Bone marrow (tissue), 2 donors: Measurements from ENCODE around the gene RPP25.
A peak's percentile ranks its signal among the peaks of the same experiment; 100 is the strongest.
"Not testable (repeated sequence)": the region's sequence is repeated elsewhere in the genome, so short reads cannot be mapped to it uniquely, and the experiment has no call there.

Experiments
- DNase-seq, 2 donors: peaks; one replicate each; lab custom pipeline; 2025; lab: John Stamatoyannopoulos, UW

Gene RPP25

DNA sequence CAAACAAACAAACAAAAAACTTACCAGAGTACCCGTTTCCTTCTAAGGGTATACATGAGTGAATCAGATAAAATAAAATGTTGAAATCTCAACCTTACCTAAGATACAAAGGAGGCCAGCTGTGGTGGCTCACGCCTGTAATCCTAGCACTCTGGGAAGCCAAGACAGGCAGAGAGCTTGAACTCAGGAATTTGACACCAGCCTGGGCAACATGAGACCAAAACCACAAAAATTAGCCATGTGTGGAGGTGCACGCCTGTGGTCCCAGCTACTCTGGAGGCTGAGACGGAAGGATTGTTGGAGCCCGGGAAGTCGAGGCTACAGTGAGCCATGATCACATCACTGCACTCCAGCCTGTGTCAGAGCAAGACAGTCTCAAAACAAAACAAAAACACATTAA, 38.9 kb downstream of the RPP25 start:
- no peak for DNase-seq

DNA sequence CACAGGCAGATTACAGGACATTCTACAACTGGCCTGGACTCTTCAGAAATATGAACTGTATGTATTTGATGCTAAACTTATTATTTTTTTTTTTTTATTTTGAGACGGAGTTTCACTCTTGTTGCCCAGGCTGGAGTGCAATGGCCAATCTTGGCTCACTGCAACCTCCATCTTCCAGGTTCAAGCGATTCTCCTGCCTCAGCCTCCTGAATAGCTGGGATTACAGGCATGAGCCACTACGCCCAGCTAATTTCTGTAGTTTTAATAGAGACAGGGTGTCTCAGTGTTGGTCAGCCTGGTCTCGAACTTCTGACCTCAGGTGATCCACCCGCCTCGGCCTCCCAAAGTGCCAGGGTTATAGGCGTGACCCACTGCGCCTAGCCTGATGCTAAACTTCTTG, 42.8 kb downstream of the RPP25 start:
- not testable (repeated sequence) for DNase-seq

DNA sequence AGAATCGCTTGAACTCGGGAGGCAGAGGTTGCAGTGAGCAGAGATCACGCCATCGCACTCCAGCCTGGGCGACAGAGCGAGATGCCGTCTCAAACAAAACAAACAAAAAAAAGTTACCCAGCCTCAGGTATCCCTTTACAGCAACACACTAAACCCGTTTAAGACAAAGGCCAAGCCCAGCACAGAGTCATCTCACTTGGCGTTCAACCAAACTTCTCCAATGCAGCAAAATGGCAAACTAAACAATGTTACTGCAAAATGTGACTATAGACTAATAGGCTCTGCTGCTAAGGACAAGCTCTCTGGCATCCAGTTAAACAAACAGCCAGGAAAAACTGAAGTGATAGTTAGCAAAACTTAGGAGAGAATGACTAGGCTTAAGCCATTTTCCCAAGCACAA, 43.5 kb downstream of the RPP25 start:
- DNase-seq, result no peak

DNA sequence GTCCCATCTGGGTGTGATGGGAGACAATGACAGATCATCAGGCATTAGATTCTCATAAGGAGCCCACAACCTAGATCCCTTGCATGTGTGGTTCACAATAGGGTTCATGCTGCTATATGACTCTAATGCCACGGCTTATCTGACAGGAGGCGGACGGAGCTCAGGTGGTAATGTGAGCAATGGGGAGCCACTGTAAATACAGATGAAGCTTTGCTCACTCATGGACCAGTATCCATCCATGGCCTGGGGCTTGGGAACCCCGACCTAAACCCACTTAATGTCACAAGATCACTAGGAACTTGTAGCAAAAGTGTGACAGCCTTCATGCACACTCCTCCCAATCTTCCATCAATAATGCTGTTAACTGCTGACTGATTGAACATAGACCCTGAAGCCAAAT, 47.9 kb downstream of the RPP25 start:
- DNase-seq, result no peak

DNA sequence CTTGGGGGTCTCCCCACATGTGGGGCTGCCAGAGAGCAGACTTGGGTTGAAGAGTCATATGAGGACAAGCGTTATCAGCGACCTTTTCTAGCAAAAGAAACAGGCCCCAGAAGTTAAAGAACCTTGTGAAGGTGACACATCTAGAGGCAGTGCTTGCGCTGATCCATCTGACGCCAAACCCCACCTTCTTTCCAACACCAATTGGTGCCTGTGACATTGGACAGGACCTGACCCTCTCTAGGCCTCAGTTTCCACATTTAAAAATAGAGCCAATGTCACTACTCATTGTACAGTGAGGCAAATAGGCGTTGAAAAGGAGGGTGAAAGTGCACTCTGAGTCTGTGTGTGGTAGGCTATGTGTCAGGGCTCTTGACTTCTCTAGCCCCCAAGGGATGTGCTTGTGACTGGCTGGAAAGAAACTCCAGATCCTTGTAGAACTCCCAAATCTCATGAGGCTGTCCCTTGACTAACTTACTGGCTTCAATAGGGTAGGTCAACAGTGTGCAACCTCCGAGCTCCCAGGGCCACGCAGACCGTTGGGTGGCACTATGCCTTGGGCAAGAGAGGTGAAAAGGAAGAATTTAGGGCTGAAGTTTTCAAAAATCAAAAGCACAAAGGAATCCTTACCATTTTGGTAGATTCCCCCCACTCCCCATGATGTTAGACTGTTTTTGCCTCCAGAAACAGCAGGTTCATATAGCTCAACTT, 49.3 kb downstream of the RPP25 start:
- DNase-seq, result no peak

DNA sequence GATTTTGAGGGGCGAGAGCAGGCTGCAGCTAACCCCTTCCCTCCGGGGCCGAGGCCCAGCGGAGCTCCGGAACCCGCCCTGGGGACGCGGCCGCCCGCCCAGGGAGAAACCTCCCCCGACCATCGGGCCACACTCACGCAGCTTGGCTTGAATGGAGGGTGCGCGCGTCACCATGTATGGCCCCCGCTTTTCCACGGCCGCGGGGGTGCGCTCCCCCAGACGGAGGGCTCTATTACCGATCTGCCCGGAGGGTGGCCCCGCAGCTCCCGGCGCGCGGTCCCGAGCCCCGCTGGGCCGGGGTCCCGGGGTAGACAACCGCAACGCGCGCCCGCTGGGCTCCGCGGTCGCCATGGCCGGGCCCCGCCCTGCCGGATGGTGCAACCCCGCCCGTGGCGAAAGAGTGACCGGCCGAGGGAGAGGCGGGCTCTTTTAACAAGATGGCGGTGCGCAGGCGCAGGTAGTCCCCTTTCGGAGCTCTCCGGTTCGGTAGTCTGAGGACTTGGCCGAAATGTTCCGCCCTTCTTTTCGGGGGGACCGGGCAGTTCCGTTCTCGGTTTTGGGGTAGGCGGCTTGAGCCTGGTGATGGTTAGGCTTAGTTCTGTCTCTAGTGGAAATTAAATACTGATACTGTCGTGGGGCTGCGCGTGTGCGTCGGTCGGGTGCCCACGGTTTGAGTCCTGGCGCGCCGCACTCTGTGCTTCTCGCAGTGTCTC, 50.0 kb downstream of the RPP25 start, which contains the start of gene FAM219B:
TSS of gene FAM219B (minus strand) at position 402 of the 713 bp plus-strand sequence. CDS start at position 351, 51 bp downstream.
- peak; percentile 51 to 87 for DNase-seq

DNA sequence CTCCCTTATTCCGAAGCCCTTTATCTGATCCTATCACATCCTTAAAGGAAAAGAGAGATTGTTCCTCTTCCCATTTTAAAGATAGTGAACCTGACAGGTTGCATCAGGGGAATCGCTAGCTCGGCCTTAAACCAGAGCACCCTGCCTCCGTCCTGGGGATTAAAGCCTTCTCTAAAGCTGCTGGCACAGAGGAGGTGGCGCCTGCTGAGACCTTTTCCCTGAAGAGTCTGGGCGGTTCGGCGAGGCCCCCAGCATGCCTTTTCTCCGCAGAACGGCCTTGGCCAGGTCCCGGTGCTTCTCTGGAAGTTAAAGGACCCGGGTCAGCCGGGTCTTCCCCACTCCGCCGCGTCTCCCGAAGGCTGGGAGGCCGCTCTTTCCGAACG, 50.5 kb downstream of the RPP25 start:
- DNase-seq, result no peak
